GM18867 (cell line): ENCODE results near the gene GRIP2.

ENCODE experiments used
- ATAC-seq: cut with Tn5 transposase; IDR thresholded peaks from one replicate; pipeline ENCODE4 v1.9.1; 2021; ENCODE audit warnings: mild to moderate bottlenecking, moderate library complexity; ENCODE audit not compliant: unreplicated experiment

The GRIP2 gene

GRCh38 chr3:14439501-14440167 is 100.5 kb downstream of the GRIP2 start:
- ATAC-seq = no peak
